T-helper 17 cell (primary cell): ENCODE results near the gene ADAMTS10. TPM values are rescaled to one million over a fixed set of nuclear protein-coding genes. Genes with fewer than 3 reads are reported as not detected.
A peak's percentile ranks its signal among the peaks of the same experiment; 100 is the strongest.
"Not testable (repeated sequence)": the region's sequence is repeated elsewhere in the genome, so short reads cannot be mapped to it uniquely, and the experiment has no call there.

ENCODE experiments used
- ATAC-seq: fragments of 150-1000 bp; cut with Tn5 transposase; 2 replicates; pipeline ENCODE4 v1.10.0; 2021; ENCODE audit warnings: mild to moderate bottlenecking, moderate library complexity
- DNase-seq, 3 donors: peaks; one replicate each; pipeline versions ENCODE4 v3.0.0 to v3.0.0-alpha.2; 2020 to 2021
- H3K9me3 ChIP-seq: one replicate; pipeline ENCODE4 v1.7.0; 2013; ENCODE audit warnings: low read length, mild to moderate bottlenecking; ENCODE audit not compliant: control insufficient read depth, poor library complexity, severe bottlenecking
- H3K27ac Mint-ChIP-seq: one replicate; pipeline ENCODE4 v1.8.0; 2022; ENCODE audit warnings: mild to moderate bottlenecking, moderate library complexity, mixed read lengths
- H3K27me3 Mint-ChIP-seq: one replicate; pipeline ENCODE4 v1.8.0; 2022; ENCODE audit warnings: mixed read lengths
- H3K36me3 Mint-ChIP-seq: one replicate; pipeline ENCODE4 v1.8.0; 2022; ENCODE audit warnings: low read depth, mixed read lengths
- H3K4me1 Mint-ChIP-seq: one replicate; pipeline ENCODE4 v1.8.0; 2022; ENCODE audit warnings: mild to moderate bottlenecking, mixed read lengths
- H3K4me3 Mint-ChIP-seq: one replicate; pipeline ENCODE4 v1.8.0; 2022; ENCODE audit warnings: mild to moderate bottlenecking, moderate library complexity, mixed read lengths
- total RNA-seq, 4 donors: library from RNA in 2 of 4; stranded (reverse) in 2 of 4; gene quantifications; one replicate each; pipeline ENCODE4 v1.2.3 and lab custom pipeline; 2022 to 2026

Gene ADAMTS10
- total RNA-seq, 2 donors from 2014 or later: 24.0 to 33.1 TPM

- no peak for ATAC-seq
- Mint-ChIP-seq H3K27ac (peak within 1 kb of the TSS; percentile 97), H3K36me3 (peaks cover 11% of the 10 kb centered on the region), H3K27me3 (no peaks in the 10 kb centered on the region), H3K4me1 (peaks cover 50% of the 10 kb centered on the region), H3K4me3 (peak within 1 kb of the TSS; percentile 99)
- H3K9me3 ChIP-seq: no peaks in the 10 kb centered on the region
- DNase-seq: peak in 1 of 3 donors; percentile 15
Measured at GRCh38 chr19:8577247-8577646, 33.3 kb downstream of the ADAMTS10 start, which contains the start of gene MYO1F. Gene MYO1F (minus strand): TSS chr19:8577442. CDS start chr19:8577309, 133 bp downstream.

- no peaks in the 10 kb centered on the region for H3K27me3 Mint-ChIP-seq
- peak overlapping the region; percentile 97 for H3K27ac Mint-ChIP-seq
- DNase-seq (no peak), ATAC-seq (peak; percentile 38)
- peak overlapping the region; percentile 99 for H3K4me3 Mint-ChIP-seq
- H3K9me3 ChIP-seq: no peaks in the 10 kb centered on the region
- peaks cover 54% of the 10 kb centered on the region for H3K4me1 Mint-ChIP-seq
- peaks cover 11% of the 10 kb centered on the region for H3K36me3 Mint-ChIP-seq
Measured at GRCh38 chr19:8576273-8576993, 34.1 kb downstream of the ADAMTS10 start.

GRCh38 chr19:8575467-8575997 lies 35.0 kb downstream of the ADAMTS10 start:
- peak overlapping the region; percentile 97 for H3K27ac Mint-ChIP-seq
- DNase-seq (peak in 2 of 3 donors; percentile 17 to 39), ATAC-seq (peak; percentile 56)
- H3K4me3 Mint-ChIP-seq: peak overlapping the region; percentile 99
- peaks cover 60% of the 10 kb centered on the region for H3K4me1 Mint-ChIP-seq
- peaks cover 11% of the 10 kb centered on the region for H3K36me3 Mint-ChIP-seq
- H3K27me3 Mint-ChIP-seq: no peaks in the 10 kb centered on the region
- no peaks in the 10 kb centered on the region for H3K9me3 ChIP-seq

- Mint-ChIP-seq H3K4me1 (peaks cover 62% of the 10 kb centered on the region), H3K27ac (peak overlapping the region; percentile 97), H3K36me3 (peaks cover 11% of the 10 kb centered on the region), H3K4me3 (peak overlapping the region; percentile 99)
- not testable (repeated sequence) for ATAC-seq, DNase-seq, H3K27me3 Mint-ChIP-seq, H3K9me3 ChIP-seq
Measured at GRCh38 chr19:8574619-8574922, 35.9 kb downstream of the ADAMTS10 start.

- Mint-ChIP-seq H3K36me3 (peaks cover 11% of the 10 kb centered on the region), H3K27ac (peak overlapping the region; percentile 97), H3K27me3 (no peaks in the 10 kb centered on the region), H3K4me1 (peaks cover 62% of the 10 kb centered on the region), H3K4me3 (peak overlapping the region; percentile 99)
- DNase-seq: no peak
- ATAC-seq: no peak
- H3K9me3 ChIP-seq: no peaks in the 10 kb centered on the region
Measured at GRCh38 chr19:8573316-8573715, 37.2 kb downstream of the ADAMTS10 start.

- H3K36me3 Mint-ChIP-seq: peaks cover 5% of the 10 kb centered on the region
- DNase-seq: peak; percentile 17 to 44 (median 43)
- H3K27ac Mint-ChIP-seq: peak overlapping the region; percentile 97
- no peaks in the 10 kb centered on the region for H3K9me3 ChIP-seq
- no peaks in the 10 kb centered on the region for H3K27me3 Mint-ChIP-seq
- H3K4me3 Mint-ChIP-seq: peak overlapping the region; percentile 99
- peaks cover 59% of the 10 kb centered on the region for H3K4me1 Mint-ChIP-seq
- peak; percentile 66 for ATAC-seq
Measured at GRCh38 chr19:8571006-8571411, 39.5 kb downstream of the ADAMTS10 start.

- peak; percentile 82 for ATAC-seq
- Mint-ChIP-seq H3K27ac (peak overlapping the region; percentile 97), H3K4me3 (peak overlapping the region; percentile 89), H3K4me1 (peaks cover 52% of the 10 kb centered on the region), H3K27me3 (no peaks in the 10 kb centered on the region), H3K36me3 (peaks cover 5% of the 10 kb centered on the region)
- no peaks in the 10 kb centered on the region for H3K9me3 ChIP-seq
- DNase-seq: peak; percentile 22 to 57 (median 40)
Measured at GRCh38 chr19:8569066-8569771, 41.3 kb downstream of the ADAMTS10 start.

GRCh38 chr19:8567522-8568172 lies 42.9 kb downstream of the ADAMTS10 start:
- Mint-ChIP-seq H3K36me3 (no peaks in the 10 kb centered on the region), H3K4me3 (peak overlapping the region; percentile 58), H3K27me3 (no peaks in the 10 kb centered on the region), H3K4me1 (peaks cover 50% of the 10 kb centered on the region), H3K27ac (peak overlapping the region; percentile 97)
- H3K9me3 ChIP-seq: no peaks in the 10 kb centered on the region
- ATAC-seq (no peak), DNase-seq (no peak)

- Mint-ChIP-seq H3K27me3 (no peaks in the 10 kb centered on the region), H3K36me3 (no peaks in the 10 kb centered on the region), H3K4me3 (no peak overlapping the region), H3K4me1 (peaks cover 46% of the 10 kb centered on the region), H3K27ac (peak overlapping the region; percentile 97)
- H3K9me3 ChIP-seq: no peaks in the 10 kb centered on the region
- no peak for ATAC-seq
- no peak for DNase-seq
Measured at GRCh38 chr19:8566855-8567254, 43.7 kb downstream of the ADAMTS10 start.

- not testable (repeated sequence) for H3K36me3 Mint-ChIP-seq, H3K9me3 ChIP-seq, H3K27me3 Mint-ChIP-seq, DNase-seq, ATAC-seq
- H3K4me3 Mint-ChIP-seq: peak overlapping the region; percentile 28
- H3K27ac Mint-ChIP-seq: peak overlapping the region; percentile 89
- H3K4me1 Mint-ChIP-seq: peaks cover 42% of the 10 kb centered on the region
Measured at GRCh38 chr19:8564866-8565265, 45.6 kb downstream of the ADAMTS10 start.

- ATAC-seq (no peak), DNase-seq (no peak)
- Mint-ChIP-seq H3K27me3 (no peaks in the 10 kb centered on the region), H3K27ac (peak overlapping the region; percentile 90), H3K4me3 (no peak overlapping the region), H3K4me1 (peaks cover 38% of the 10 kb centered on the region), H3K36me3 (peaks cover 3% of the 10 kb centered on the region)
- H3K9me3 ChIP-seq: no peaks in the 10 kb centered on the region
Measured at GRCh38 chr19:8561075-8561764, 49.3 kb downstream of the ADAMTS10 start.

GRCh38 chr19:8558325-8558724 lies 52.2 kb downstream of the ADAMTS10 start:
- Mint-ChIP-seq H3K4me1 (peaks cover 31% of the 10 kb centered on the region), H3K27ac (peak overlapping the region; percentile 90), H3K36me3 (peaks cover 6% of the 10 kb centered on the region), H3K4me3 (peak overlapping the region; percentile 31), H3K27me3 (no peaks in the 10 kb centered on the region)
- H3K9me3 ChIP-seq: no peaks in the 10 kb centered on the region
- DNase-seq: no peak
- no peak for ATAC-seq
